Stimulated activated CD4-positive, alpha-beta T cell treated with anti-CD3 and anti-CD28 coated beads, Interleukin-15, amount 100 ng/mL, for 48 hours (primary cell): ENCODE results near the gene SKIDA1.

Experiments used
- DNase-seq, 2 donors: peaks; one replicate each; pipeline ENCODE4 v3.0.0-alpha.2; 2020; ENCODE audit warnings: low read depth in 2 of 2

The SKIDA1 gene

DNA sequence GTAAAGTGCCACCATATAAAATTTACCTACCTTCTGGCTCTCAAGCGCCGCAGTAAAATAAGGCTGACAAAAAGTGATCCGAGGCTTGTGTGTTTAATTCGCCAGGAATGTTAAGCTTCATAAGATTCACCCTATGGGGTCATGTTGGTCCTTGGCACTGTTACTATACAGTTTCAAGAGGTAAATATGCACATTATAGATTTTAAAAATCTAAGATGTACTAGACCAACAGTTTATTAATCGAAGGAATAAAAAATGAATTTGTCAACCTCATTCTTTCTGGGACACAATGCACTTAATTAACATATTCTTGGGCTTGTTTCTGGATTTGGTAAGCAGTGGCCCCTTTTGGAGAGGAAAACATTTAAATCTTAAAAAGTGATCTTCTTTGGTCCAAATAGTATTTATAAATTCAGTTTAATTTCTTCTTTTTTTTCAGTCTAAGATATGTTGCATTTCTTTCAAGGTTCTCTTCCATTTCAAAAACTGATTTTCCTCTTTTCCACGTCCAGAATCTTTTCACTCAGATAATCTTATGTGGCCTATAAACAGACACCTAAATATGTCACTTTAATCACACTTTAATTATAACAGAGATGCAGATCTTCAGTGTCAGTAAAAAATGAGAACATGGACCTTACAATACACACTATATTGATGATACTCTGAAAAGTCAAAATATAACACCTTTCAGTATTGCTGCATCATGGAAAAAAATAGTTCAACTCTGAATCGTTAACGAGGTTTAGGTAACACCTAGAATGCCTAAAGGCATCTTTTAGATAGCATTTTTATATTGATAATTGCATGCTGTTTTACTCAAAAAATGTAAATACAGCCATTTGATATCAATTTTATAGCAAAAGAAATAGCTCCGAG lies 3.8 kb upstream of the SKIDA1 start:
- no peak for DNase-seq

DNA sequence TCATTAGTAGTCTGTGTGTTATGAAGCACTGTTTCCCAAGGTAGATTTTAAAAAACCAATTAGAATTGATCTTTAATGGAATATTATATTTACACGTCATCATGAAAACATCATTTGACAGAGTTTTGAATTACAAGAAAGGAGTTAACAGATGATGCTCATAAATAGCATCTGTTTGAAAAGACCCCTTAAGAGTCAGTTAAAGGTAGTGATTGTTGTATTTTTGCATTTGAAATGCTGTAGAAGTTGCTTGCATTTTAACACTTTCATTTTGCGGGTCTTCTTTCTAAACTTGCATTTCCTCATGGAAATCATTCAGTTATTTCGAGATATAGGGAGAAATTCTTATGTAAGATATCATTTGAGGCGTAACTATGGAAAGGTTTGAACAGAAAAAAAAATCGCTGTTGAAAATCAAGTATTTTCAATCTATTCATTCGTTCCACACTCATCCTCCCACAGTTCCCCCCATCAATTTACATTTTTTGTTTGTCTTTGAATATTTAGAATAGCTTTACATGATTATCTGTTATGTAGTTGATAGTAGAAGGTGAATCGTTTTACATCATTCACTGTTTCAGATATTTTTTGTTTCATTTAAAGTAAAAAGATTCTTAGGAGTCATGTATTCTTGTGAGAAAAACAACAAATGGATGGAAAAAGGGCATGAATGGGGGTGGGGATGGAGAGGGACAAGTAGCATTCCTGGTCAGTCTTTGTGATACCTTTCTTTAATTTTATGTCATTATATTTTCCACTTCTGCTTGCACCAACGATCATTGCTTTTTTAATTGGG lies 3.0 kb upstream of the SKIDA1 start:
- DNase-seq, result no peak

DNA sequence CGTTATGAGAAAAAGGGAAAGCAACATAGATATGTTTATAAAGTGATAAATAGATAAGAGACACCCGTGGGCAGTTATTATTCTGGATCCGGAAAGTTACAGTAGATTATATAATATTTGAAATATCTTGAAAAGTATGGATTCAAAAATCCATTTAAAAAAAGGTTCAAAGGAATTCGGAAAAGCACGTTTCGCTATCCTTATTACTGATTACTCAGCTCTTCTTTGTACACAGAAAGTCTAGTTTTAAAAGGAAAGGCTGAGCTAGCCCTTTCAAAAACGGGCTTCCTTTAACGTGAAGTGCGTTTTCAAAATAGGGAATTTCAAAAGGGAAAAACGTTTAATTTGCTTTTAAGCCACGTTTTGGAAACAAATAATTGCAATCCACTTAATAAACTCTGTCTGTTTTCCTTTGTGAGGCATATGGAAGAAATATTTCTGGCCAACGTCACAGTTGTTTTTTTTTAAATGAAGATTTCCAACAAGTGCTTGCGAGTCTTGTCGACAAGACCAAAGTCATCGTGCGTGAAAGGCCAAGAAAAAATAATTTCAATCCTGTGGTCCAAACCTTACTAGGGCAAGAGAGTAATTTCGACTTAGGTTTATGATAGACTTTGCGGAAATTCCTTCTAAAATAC lies 2.2 kb upstream of the SKIDA1 start:
- no peak for DNase-seq

DNA sequence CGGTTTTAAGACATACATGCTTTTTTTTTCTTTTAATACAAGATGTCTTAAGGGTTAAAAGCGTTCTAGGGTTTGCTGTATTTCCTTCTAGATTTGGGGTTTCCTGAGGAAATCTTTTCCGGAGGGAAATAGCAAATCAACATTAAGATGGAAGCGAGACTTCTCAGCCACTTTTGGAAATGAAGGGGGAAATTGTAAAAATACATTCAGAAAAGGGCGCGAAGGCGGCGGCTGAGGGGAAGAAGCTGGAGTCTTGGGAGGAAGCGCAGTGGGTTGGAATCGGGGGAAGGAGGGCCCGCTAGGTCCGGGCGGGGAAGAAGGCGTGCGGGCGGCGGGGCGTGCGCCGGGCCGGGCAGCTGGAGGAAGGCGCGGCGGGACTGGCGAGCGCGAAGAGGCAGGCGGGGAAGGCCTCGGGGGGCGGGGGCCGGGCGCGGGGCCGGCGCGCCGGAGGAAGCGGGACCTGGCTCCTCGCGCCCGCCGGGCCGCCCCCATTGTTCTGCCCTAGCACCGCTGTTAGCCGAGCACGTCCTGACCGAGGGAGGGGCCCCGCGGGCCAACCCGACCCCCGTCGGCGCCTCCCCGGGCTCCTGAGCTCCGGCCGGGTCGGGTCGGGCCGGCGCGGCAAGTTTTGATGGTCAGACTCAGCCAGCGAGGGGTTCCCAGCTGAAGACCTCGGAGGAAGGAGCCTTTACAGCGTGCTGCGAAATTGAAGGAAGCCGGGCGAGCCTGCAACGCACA lies 1.5 kb upstream of the SKIDA1 start:
- no peak for DNase-seq

DNA sequence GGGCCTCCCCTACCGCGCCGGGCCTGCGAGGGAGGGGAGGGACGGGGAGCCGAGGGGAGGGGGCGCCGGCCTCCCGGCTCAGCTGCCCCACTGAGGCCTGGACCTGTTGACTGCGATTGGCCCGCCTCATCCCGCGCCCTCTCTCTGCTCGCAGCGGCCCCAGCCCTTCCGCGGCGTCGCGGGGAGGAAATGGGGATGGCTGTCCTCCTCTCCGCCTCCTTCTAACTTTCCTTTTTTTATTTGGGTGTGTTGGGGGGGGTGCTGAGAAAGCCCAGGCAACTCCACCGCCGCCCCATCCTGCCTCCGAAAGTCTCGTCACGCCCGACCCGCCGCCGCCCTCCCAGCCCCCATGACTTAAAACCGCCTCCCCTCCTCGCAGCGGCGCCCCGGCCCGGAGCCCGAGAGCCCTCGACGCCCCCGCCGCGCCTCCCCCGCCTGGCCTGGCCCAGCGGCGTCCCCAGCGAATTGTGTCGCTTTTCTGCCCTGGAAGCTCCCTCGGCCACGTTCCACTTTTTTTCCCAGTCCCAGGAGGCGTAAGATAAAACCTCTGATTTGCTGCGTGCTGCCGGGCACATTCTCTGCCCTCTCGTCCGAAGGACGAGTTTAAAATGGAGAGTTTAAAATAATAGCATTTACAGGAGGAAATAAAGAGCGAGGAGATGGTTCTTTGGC lies 842 bp upstream of the SKIDA1 start:
- peak in 1 of 2 donors; percentile 34 for DNase-seq

DNA sequence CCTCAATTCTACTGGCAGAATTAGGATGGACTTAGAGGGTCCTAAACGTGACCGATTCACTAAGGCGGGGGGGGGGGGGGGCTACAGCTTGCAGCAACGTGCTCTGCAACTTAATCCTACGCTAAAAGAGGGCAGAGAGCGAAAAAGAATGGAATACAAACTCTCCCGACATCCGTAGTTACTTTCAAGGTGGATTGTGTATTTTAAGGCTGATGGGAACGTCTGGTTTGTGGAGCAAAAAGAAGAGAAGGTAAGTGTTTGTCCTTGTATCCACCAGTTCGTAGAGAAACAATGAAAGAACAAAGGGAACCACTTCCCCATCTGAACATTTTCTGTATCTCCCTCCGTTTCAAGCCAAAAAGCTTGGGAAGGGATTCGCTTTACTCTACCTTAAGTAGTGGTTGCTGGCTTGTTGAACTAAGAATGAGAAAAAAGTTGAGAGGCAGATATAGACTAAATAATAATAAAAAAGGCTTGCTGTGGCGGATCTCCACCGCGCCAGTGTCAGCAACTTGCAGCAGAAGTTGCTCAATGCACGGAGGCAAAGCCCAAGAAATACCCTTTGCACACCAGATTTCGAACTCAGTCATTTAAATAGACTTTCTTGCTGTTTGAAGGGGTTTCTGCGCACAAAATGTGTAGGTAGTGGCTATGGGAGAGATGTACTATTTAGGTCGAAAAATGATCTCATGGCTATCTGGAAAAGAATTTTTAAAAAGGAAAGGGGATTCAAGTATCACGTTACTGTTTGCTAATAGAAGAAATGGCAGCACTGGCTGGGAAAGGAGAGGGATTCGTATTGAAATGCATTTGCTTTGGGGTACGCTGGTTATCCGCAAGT lies 736 bp downstream of the SKIDA1 start:
- DNase-seq, result no peak

DNA sequence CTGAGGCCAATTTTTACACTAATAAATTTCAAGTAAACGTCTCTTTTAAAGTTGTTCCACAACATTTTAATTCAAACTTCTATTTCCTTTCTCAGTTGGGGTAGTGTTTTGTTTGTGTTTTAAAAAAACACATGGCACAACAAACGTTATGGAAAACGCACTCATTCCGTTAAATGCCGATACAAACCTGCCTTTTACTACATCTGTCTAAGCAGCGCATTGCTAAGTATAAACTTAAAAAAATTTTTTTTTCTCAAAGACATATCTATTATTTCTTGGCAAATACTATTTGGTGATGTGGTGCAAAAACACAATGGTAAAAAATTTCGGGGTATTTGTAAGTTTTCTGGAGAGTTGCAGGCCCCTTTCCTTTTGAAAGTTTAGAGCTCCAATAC lies 1.4 kb downstream of the SKIDA1 start:
- DNase-seq, result no peak

DNA sequence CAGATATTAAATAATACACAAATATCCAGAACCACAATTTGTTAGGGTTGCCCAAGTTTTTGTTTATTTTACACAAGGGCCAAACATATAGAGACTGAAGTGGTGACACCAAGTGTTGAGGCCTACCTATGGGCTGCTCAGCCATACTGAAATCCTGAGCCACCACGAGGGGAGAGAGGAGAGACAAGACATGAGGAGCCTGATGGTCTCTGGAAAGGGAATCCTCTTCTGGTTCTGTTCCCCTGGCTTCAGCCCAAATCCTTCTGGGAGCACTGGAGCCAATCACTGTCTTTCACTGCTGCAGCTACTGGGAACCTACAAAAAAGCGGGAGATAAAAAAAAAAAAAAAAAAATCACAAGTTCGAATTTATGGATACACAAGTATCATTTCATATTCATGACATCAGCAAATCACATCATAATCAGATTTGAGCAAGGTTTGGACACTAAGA lies 1.9 kb downstream of the SKIDA1 start:
- DNase-seq, result no peak

DNA sequence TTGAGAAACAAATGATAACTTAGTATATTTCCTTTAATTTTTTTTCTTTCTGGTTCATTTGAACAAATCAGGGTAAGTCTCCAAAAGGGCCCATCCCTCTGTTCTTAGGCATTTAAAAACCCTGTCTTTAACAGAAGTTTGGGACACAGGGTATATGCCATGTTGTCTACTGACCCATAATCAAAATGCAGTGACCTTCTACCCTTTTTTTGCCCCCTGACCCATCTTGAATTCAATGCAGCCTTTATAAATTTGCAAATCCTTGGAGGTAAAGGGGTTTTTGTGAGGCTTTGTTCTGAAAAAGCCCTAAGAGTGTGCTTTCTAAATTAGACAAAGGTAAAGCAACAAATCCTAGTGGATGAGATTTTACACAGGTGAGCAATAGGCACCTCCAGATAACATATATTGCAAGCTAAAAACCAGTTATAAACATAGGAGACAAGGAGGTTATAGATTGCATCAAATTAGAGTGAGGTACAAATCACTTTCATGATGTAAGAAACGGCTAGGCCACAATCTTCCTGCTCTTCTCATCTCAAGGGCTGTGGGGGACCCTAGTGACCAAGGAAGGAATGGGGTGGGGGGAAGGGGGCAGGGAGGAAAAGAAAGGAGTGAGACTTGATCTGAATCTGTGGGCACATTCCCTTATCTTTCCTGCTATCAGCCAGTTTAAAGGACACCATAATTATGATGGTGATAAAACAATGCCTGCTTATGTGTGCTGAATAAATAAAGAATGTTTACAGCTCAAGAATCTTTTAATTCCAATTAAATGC lies 2.7 kb downstream of the SKIDA1 start:
- DNase-seq, result no peak

DNA sequence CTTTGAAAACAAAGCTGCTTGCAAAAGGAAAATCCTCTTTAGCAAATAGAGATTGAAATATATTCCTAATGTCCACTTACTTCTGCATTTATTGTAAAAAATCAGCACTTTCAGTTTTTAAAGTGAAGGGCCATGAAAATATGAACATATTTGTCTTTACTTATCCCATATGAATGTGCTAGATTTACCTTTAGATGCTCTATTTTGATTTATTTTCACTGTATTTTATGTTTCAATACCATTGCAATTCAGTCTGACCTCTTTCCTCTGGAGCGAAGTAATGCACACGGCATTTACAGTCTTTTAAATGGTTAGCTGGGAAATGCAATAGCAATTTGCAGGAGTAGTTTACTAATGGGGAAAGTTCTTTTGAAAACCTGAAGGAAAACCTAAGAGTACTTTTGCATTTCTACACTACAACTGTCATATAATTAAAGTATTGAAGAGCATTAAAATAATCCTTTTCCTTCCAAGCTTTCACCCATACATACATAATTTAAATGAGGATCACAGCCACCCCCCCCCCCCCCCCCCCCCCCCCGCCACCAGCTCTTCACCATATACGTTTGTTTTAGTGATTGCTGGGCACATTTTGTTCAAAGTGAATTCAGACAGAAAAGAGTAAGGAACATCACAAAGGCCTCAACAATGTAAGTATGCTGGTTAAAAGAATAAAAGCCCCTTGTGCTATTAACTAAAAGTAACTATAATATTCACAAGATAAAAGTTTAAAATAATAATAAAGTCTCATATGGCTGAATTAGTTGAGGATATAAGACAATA lies 3.5 kb downstream of the SKIDA1 start:
- no peak for DNase-seq

DNA sequence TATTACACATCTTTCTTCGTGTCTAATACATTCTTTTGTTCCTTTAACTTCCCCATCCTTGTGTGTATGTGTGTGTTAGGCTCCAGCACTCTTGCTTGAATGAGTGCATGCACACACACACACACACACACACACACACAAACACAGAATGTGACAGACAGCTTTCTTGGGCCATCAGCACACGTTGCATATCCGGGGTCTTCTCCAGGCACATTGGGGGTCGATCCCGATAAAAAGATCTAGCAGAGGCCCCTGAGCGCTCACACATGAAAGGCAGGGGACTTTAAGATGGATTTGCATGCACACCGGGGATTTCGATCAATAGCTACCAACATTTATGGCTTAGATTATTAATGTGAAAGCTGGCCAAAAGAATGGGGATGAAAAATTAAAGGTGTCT lies 4.5 kb downstream of the SKIDA1 start:
- DNase-seq, result no peak

DNA sequence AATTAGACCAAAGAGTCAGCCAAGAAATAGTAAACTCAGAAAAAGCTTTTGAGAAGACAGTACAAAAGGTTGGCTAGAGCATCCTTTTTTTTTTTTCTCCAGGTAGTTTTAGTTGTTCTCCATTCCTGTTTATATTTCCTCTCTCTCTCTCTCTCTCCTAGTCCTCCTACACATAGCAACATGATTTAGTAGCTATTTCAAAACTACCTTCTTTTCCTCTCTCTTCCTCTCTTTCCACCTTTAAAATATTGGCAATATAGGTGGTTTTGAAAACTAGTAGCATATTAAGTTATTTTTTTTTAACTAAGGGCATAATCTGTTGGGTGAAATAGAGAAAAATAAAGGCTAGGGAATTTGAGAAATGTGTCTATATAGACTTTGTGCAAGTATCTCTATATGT lies 5.0 kb downstream of the SKIDA1 start:
- DNase-seq, result no peak

DNA sequence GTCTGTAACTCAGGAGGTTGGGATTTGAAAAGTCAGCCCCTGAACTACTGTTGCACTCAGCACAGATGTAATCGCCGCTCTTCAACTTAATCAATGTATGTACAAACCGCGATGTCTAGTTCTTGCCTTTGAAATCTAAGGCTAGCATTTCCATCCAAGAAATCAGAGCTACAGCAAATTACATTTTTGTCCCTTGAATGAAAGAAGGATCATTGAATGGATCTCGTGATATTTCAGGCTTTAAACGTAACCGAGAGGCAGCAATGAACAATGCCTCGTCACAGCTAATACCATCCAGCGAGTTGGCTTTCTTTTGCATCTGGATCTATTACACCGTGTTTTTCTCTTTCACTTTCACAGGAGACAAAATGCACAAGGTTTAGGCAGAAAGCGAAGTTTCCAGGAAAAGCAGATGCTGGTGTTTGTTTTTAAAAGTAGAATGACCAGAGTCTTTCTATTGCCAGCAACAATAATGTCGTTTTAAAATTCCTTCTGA lies 5.5 kb downstream of the SKIDA1 start:
- no peak for DNase-seq

DNA sequence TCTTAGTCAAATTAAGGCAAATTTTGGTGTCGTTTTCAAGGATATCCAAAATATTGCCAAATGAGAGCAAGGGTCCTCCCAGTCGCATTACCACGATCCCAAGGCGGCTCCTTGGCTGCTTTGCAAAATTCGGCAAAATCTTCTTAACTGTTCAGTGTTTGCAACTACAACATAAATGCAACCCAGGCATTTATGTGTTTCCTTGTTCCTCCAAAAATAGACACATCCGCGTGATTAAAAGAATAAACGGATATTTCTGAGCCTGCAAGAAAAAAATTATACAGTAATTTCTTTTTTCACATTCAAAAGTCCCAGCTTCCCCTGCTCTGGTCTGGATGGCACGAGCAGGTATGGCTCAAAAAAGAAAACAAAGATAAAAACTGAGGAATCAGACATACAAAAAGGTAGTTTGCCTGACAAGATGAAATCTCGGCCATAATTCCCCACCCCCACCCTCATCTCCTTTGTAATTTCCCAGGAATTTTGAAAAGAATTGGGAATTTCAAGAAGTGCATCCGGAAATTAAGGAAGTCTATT lies 6.0 kb downstream of the SKIDA1 start:
- no peak for DNase-seq

DNA sequence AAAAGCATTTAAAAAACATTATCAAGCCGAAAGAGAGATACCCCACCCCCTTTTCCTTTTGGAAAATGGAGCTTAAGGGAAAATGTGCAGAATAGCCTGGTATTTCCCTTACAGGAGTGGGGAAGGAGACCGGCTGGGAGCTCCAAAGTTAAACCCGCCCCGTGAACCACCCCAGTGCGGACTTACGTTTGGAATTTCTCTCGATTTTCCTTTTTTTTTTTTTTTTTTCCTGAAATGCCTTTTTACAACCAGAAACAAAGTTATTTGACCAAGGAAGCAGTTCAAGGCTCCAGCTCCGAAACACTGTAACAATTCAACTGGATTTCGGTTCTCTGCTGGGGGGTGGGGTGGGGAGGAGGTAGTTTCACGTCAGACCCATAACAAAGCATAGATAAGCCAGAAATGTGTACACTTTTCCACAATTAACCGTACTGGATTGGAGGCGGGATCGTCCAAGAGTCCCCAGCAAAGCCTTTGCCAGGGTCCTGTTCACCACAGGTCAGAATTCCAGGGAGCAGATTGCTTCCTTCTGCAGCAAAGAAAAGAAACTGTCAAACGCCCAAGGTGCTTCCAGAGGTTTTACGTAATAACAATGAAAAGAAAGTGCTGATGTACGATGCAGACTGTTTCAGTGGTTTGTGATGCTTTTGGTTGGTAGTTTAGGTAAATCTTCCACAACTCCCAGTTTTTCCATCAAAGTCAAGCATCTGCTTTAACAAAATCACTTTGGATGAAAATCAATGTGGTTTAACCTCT lies 6.7 kb downstream of the SKIDA1 start:
- DNase-seq, result no peak

DNA sequence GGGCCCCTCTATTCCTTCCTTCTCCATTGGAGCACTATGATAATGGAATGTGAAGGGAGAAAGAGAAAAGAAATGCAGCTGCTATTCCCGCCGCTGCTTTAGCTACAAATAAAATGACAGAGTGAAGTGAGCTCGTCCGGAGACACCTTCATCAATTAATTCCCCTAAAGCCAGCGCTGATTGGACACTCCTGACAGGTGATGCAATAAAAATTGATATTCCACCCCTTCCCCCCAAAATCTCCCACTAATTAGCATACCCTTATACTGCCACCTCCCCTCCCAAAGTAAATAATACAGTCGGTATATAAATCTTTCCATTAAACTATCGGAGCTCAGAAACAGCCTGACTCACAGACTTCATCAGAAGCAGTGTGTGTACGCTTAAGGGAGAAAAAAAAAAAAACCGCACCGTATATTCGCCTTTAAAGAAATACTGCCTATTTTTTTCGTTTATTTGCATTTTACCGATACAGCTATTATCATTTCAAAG lies 7.3 kb downstream of the SKIDA1 start:
- DNase-seq, result no peak
